Effector CD4-positive, alpha-beta T cell (primary cell): ENCODE results near the gene CLEC19A.
"Not testable (repeated sequence)": the region's sequence is repeated elsewhere in the genome, so short reads cannot be mapped to it uniquely, and the experiment has no call there.

Experiments used
- DNase-seq: peaks from one replicate; pipeline ENCODE4 v3.0.0-alpha.2; 2020

CLEC19A gene

GRCh38 chr16:19287241-19287640, 1.7 kb downstream of the CLEC19A start:
- no peak for DNase-seq

- DNase-seq: no peak
Observed at GRCh38 chr16:19288872-19289799, 3.6 kb downstream of the CLEC19A start.

GRCh38 chr16:19289811-19290485, 4.4 kb downstream of the CLEC19A start:
- no peak for DNase-seq

- no peak for DNase-seq
Observed at GRCh38 chr16:19290860-19291259, 5.3 kb downstream of the CLEC19A start.

GRCh38 chr16:19291475-19291874, 5.9 kb downstream of the CLEC19A start:
- DNase-seq: no peak

- no peak for DNase-seq
Observed at GRCh38 chr16:19292186-19292585, 6.7 kb downstream of the CLEC19A start.

GRCh38 chr16:19294156-19294649, 8.7 kb downstream of the CLEC19A start:
- no peak for DNase-seq

- no peak for DNase-seq
Observed at GRCh38 chr16:19295393-19295792, 9.9 kb downstream of the CLEC19A start.

- no peak for DNase-seq
Observed at GRCh38 chr16:19297454-19297853, 11.9 kb downstream of the CLEC19A start.

- DNase-seq: no peak
Observed at GRCh38 chr16:19299565-19299964, 14.0 kb downstream of the CLEC19A start.

- DNase-seq: no peak
Observed at GRCh38 chr16:19301931-19302330, 16.4 kb downstream of the CLEC19A start.

- DNase-seq: no peak
Observed at GRCh38 chr16:19304750-19305149, 19.2 kb downstream of the CLEC19A start.

- DNase-seq: no peak
Observed at GRCh38 chr16:19305443-19305842, 19.9 kb downstream of the CLEC19A start.

- no peak for DNase-seq
Observed at GRCh38 chr16:19307587-19308241, 22.2 kb downstream of the CLEC19A start.

- no peak for DNase-seq
Observed at GRCh38 chr16:19308392-19308791, 22.9 kb downstream of the CLEC19A start.

- DNase-seq: no peak
Observed at GRCh38 chr16:19309178-19309577, 23.6 kb downstream of the CLEC19A start.

GRCh38 chr16:19314718-19315425, 29.3 kb downstream of the CLEC19A start:
- no peak for DNase-seq

GRCh38 chr16:19315889-19316433, 30.4 kb downstream of the CLEC19A start:
- no peak for DNase-seq

GRCh38 chr16:19316846-19317245, 31.3 kb downstream of the CLEC19A start:
- no peak for DNase-seq

- DNase-seq: not testable (repeated sequence)
Observed at GRCh38 chr16:19321186-19321585, 35.7 kb downstream of the CLEC19A start.

GRCh38 chr16:19323596-19323995, 38.1 kb downstream of the CLEC19A start:
- DNase-seq: no peak

- DNase-seq: no peak
Observed at GRCh38 chr16:19328364-19328763, 42.8 kb downstream of the CLEC19A start.
